Neutrophil (primary cell): Measurements from ENCODE around the gene ADORA1.

Source experiments
- H3K27ac ChIP-seq: fragments of 200-600 bp; sonication (generic); 2 replicates; pipeline ENCODE4 v1.5.1; 2016; ENCODE audit warnings: mild to moderate bottlenecking, moderate library complexity
- H3K27me3 ChIP-seq: fragments of 200-600 bp; sonication (generic); 2 replicates; pipeline ENCODE4 v1.6.0; 2016; ENCODE audit warnings: mild to moderate bottlenecking
- H3K36me3 ChIP-seq: fragments of 200-600 bp; sonication (generic); 2 replicates; pipeline ENCODE4 v1.5.1; 2017
- H3K4me1 ChIP-seq, 2 experiments: fragments of 200-600 bp in 1 of 2; sonication (generic) in 1 of 2; 1 replicate in 1 of 2; 2 replicates in 1 of 2; pipeline versions ENCODE4 v1.5.1 to v1.6.1; 2013 to 2016; ENCODE audit warnings: low read depth in 1 of 2, low read length in 1 of 2, mild to moderate bottlenecking in 1 of 2, moderate library complexity in 1 of 2; ENCODE audit not compliant: control insufficient read depth in 1 of 2, insufficient read depth in 1 of 2
- H3K4me3 ChIP-seq, 2 experiments: fragments of 200-600 bp in 1 of 2; sonication (generic) in 1 of 2; 1 replicate in 1 of 2; 2 replicates in 1 of 2; pipeline ENCODE4 v1.5.1; 2013 to 2016; ENCODE audit warnings: low read depth in 1 of 2, low read length in 1 of 2, mild to moderate bottlenecking in 1 of 2, moderate library complexity in 1 of 2
- H3K9me3 ChIP-seq: fragments of 200-600 bp; sonication (generic); 2 replicates; pipeline ENCODE4 v1.5.1; 2016
- CTCF ChIP-seq: fragments of 200-600 bp; sonication (generic); IDR thresholded peaks from 2 replicates; pipeline ENCODE4 v1.5.1; 2016; ENCODE audit warnings: antibody characterized with exemption

Gene ADORA1

GRCh38 chr1:203113308-203113707, 14.2 kb upstream of the ADORA1 start:
- Histone ChIP-seq H3K9me3 (no peaks in the 10 kb centered on the region), H3K4me1 (peaks cover 0 to 4% of the 10 kb centered on the region in 2 experiments), H3K27ac (no peak overlapping the region), H3K4me3 (no peak overlapping the region), H3K36me3 (no peaks in the 10 kb centered on the region), H3K27me3 (peaks cover 81% of the 10 kb centered on the region)
- TF ChIP-seq CTCF = no peak

- Histone ChIP-seq H3K27ac (no peak overlapping the region), H3K4me3 (no peak overlapping the region), H3K4me1 (peaks cover 0 to 4% of the 10 kb centered on the region in 2 experiments), H3K9me3 (no peaks in the 10 kb centered on the region), H3K36me3 (no peaks in the 10 kb centered on the region), H3K27me3 (peaks cover 81% of the 10 kb centered on the region)
- TF ChIP-seq CTCF = no peak
Measured at GRCh38 chr1:203114202-203114601, 13.3 kb upstream of the ADORA1 start.

DNA sequence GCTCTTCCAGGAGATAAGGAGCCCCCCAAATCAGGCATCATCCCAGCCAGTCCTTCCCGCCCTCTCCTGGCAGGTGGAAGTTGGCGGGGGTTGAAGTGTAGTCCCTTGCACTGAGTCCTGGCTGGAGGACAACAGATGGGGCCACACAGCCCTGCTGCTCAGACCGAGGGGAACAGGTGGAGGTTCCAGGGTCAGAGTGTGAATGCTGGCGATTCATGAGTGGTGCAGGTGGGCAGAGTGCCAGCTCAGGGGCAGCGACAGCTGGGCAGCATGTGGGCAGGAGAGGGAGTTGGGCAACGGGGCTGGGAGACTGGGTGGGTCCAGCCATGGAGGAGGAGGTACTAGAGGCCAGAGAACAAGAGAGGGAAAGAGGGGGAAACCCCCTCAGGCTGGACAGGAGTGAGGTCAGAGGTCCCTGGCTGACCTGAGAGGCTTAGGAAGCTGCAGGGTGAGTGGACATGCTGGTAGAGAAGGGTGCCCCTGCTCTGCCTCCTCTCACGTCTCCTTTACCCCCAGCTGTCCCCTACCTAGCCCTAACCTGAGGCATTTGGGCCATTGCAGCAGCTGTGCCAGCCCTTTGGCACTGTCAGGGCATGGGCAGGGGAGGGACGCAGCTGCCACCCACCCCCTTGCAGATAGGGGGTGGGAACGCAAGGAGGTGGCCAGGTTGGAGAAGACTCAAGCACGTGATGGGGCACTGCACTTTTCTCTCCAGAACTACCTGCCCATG, 11.3 kb upstream of the ADORA1 start:
- H3K36me3 ChIP-seq = no peaks in the 10 kb centered on the region
- peaks cover 81% of the 10 kb centered on the region for H3K27me3 ChIP-seq
- H3K4me1 ChIP-seq = peaks cover 0 to 4% of the 10 kb centered on the region in 2 experiments
- TF ChIP-seq CTCF = no peak
- H3K27ac ChIP-seq = no peak overlapping the region
- no peak overlapping the region for H3K4me3 ChIP-seq
- H3K9me3 ChIP-seq = no peaks in the 10 kb centered on the region

DNA sequence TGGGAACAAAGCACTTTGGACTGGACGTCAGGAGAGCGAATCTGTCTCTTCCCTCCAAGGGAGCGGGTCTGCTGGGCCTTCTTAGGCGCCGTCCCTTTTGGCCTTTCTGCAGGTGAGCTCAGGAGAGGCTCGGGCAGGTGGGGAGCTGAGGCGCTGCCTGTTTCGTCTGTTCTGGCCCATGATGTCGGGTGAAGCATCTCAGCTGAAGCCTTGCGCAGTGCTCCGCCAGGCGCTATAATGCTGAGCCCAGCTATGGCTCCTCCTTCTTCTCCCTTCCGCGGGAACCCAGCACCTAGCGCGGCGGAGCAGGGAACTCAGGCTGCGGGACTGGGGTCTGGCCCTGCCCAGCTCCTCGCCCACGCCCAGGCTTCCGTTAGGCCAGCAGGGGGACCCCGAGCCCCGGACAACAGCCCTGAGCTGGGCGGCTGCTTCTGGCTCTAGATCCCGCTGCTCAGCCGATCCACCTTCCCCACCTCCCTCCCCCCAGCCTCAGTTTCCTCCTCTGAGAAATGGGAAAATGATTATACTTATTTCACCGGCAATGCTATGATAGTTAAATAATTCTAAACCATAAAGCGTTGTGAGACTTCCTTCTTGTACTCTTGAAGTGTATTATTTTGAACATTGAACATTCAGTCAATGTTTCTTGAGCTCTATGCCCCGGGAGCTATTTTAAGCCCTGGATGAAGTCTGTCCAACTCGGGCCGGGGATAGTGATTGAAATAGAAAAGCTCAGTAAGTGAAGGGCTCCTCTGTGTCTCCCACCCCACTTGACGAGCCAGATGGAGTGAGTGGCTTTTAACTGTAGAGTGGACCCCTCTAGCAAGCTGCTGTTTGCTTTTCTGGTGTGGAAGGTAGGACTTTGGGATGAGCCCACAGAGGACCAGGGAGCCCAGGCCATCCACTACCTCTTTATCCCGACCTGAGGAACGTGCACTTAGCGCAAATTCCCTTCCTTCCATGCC, 9.6 kb upstream of the ADORA1 start:
- Histone ChIP-seq H3K4me1 (peaks cover 0 to 4% of the 10 kb centered on the region in 2 experiments), H3K27ac (no peak overlapping the region), H3K27me3 (peaks cover 91% of the 10 kb centered on the region), H3K36me3 (no peaks in the 10 kb centered on the region), H3K4me3 (no peak overlapping the region), H3K9me3 (no peaks in the 10 kb centered on the region)
- peak; percentile 57 for TF ChIP-seq CTCF

- peaks cover 0 to 7% of the 10 kb centered on the region in 2 experiments for H3K4me1 ChIP-seq
- no peaks in the 10 kb centered on the region for H3K36me3 ChIP-seq
- H3K27ac ChIP-seq = no peak overlapping the region
- no peak overlapping the region for H3K4me3 ChIP-seq
- H3K27me3 ChIP-seq = peaks cover 100% of the 10 kb centered on the region
- H3K9me3 ChIP-seq = no peaks in the 10 kb centered on the region
- no peak for TF ChIP-seq CTCF
Measured at GRCh38 chr1:203120325-203121153, 7.0 kb upstream of the ADORA1 start.
